GM18519 (cell line): ENCODE results near the gene RBM19.

Source experiments
- ATAC-seq: cut with Tn5 transposase; IDR thresholded peaks from one replicate; pipeline ENCODE4 v1.9.1; 2021; ENCODE audit warnings: mild to moderate bottlenecking, moderate library complexity; ENCODE audit not compliant: unreplicated experiment, low FRiP score

Gene RBM19

GRCh38 chr12:113861708-113862312 is 104.3 kb downstream of the RBM19 start:
- no peak for ATAC-seq

- no peak for ATAC-seq
Measured at GRCh38 chr12:113860950-113861349, 105.2 kb downstream of the RBM19 start.

DNA sequence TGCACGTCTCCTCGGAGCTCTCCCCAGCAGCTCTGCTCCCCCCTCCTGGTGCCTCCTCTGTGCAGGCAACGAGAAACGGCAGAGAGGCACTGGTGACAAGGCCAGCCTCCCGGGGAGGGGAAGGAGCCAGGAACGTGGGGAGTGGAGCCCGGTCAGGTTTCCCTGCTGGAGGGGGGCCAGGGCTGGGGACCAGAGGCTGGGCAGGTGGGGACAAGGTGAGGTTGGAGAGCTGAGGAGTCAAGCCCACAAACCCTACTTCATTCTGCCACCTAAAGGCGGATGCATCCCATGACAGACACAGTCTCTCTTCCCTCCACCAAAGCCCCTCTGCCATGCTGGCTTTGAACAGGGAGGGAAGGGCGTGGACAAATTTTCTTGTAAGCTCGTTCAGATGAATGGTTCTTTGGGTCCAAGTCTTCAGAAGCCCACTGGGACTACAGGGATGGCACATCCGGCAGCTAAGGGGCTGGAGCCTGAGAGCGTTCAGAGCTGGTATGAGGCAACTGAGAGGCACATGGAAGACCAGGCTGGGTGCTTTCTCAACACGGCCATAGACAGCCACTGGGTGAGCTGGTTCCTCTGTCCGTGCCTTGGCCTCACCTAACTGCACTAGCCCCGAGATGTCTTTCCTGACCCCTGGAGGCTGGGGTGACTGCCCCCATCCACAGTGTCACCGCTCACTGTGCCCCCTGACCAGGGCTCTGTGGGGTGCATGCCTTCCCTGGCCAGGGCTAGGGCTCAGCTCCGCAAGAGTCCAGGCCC is 105.9 kb downstream of the RBM19 start:
- no peak for ATAC-seq

DNA sequence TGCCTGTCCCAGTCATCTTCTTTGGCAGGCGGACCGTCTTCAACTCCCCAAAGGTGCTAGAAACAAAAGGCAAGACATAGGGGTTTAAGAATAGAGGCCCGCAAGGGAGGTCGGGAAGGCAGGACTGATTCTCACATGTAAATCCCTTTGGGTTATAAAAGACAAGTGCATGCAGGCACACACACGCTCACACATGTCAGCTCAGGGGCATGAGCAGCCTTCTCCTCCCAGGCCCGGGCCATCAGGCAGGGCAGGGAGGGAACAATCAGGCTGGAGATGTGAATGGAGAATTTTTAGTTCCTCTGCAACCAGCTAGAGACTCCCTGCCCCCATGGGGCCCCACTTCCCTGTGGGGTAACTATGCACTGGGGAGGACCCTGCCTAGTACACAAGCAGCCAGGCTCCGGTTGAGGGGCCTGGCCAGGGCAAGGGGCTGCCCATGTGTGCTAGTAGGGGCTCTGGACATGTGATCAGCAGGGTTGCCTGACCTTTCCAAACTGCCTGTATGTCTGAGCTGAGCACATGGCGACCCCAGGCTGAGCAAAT is 107.2 kb downstream of the RBM19 start:
- no peak for ATAC-seq

DNA sequence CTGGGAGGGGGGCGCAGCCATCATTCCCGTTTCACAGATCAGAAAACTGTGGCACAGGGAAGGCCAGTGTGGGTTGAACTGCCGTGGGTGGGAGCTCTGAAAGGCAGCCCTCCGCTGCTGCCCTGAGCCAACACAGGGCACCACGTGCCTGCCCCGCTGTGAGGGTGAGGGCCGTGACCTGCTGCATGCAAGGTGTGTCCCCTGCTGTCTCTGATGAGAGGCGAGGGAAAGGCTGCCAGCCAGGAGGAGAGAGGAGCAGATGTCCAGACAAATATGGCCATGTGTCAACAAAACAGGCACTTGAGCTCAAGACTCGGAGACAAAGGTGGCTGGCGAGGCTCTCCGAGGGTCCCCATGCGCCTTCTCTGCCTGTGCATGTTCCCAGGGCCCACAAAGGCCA is 108.8 kb downstream of the RBM19 start:
- no peak for ATAC-seq

DNA sequence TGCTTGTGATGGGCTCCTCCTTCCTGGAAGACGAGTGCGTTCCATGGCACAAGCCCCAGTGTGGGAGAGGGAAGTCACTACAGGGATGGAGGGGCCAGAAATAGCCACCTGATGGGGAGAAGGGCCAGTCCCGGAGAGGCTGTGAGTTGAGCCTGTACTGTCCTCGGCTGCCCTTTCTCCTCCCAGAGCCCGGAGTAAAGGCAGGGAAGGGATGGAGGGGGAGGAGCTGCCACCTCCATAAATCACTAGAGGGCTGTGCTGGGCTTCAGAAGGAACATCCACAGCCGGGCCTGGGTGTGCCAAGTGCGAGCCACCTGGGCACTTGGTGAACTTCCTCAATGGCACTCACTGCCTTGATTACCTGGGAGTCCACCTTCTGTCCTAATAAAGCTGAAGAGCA is 110.1 kb downstream of the RBM19 start:
- ATAC-seq = no peak

DNA sequence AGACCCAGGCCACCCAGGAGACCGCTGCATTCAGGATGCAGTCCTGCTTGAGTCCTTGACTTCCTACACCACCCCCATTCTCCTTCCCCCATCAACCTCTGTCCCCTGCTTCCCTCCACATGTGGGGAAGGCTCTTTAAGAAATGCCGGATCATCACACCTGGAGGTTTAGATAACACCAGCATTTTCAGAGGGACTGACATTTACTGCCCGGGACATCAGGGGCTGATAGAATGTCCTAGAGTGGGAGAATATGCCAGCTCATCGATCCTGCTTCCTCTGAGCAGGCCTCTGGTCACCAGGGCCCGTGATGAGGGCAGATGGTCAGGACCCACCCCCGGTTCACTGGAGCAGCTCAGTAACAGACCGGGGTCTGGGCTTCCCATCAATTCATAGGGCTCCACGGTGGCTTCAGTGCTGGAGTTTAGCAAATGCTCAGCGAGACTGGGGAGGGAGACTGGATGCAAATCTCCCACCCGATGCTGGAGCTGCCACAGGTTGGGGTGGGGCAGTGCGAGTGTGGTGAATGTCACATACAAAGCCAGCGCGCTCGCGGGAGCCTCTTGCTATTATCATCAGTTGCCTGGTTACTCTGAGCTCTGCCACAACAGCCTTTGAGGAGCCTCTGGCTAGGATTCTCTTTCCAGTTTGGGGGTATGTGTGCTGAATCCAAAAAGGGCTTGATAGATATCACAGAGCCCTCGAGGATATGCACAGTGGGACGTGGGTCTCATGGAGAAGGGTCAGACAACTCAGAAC is 111.6 kb downstream of the RBM19 start:
- no peak for ATAC-seq

DNA sequence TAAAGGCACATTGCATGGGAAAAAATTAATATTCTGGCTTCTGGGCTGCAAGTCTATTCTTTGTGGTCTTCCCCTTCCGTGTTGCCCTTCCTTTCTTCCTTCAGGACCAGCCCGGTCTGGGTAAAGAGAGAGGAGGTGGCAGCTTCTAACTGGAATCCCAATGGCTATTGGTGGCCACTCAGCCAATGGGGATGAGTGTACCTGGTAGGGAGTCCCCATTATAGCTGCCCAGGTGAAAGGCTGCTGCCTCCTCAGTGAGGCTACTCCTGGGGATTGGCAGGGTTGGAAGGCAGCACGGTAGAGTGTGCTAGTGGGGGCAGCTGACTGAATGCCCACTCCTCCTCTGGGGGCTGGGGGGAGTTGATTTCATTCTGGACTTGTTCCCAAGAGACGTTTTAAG is 112.6 kb downstream of the RBM19 start:
- no peak for ATAC-seq

DNA sequence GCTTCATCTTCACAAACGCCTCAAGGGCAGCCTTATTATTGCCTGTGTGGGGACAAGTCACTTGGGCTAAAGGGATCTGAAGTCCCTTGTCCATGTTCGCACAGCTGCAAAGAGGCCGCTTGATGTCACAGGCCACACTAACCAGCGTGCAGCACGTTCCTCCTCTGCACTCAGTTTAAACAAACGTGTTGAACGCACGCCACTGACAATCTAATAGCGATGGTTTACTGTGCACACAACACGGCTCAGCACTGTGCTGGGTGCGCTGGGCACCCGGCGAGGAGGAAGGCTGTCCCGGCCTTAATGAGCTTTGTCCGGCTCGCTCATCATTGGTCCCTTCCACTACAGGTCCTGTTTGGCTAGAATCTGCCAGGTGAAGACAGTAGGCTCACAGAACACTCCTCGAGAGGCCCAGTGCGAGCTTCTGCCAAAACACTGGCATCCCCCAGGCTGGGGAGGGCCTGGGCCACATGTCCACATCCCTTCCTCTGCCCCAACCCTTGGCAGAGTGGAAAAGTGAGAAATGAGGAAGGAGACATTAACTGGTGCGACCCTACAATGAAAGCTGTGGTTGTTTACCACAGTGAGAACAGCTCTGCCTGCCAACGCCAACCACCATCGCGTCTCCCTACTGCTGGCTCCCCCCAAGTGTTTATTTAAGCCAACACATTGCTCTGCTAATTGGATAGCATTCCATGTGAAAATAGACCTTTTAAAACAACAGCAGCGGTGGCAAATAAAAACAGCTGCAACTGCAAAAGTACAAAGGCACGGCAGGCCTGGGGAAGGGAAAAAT is 113.2 kb downstream of the RBM19 start:
- ATAC-seq = no peak

DNA sequence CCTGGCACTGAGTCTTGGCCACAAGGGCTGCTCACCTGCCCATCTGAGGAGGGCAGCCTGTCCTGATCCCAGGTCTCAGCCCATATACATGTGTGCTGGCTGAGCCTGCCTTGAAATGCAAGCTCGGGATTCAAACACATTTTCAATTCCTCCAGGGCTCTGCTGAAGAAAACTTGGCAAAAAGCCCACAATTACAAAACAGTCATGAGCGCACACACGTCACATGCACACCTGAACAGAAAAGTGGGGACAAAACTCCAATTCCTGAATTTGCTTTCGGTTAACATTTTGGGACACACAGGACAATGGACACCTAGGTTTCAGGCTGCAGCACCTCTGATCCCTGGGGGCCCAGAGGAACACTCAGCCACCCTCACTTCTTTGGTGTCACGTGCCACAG is 113.9 kb downstream of the RBM19 start:
- ATAC-seq = no peak

DNA sequence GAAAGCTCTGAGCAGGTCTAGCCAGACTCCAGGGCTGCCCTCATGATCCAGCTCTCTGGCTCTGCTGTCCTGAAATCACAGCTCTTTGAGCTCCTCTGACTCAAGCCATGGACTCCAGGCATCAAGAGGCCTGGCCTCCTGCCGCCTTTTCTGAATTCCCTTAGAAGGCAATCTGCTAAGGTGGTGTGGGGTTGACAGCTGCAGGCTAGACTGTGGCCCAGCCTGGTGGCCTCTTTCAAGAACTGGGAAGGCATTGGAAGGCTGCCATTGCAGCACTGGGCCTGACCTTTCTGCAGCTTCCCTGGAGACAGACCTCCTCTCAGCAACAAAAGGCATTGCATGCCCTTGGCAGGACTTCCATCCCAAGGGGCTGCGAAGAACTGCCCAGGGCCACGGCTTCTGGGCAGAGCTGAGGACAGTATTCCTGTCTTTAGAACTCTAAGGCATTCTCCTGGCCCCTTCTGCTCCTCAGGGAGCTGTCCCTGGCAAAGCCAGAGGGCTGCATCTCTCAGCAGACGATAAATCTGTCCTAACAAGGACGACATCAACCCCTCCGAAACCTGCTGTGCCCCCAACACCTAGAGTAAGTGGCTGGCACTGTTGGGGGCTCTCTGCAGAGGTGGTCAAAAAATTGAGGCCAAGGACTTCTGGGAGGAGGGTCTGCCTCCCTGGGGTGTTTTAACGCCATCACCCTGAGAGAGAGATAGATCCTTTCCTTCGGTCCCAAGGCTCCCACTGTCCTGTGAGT is 115.6 kb downstream of the RBM19 start:
- ATAC-seq = no peak

DNA sequence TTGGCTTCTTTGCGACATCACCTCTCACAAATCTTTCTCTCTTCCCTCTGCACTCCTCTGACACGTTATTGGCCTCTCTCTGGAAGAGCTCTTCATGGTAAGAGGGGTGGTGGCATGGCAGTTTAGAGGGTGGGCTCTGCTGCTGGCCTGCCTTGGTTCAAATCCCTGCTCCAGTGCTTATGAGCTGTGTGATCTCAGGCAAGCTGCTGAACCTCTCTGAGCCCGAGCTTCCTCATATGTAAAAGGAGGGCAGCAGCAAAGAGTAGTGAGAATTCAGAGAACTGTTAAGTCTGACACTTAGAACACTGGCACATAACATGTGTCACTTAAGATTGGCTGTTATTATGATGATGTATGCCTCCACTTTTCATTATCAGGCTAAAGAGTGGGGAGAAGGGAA is 118.3 kb downstream of the RBM19 start:
- ATAC-seq = no peak

GRCh38 chr12:113846883-113847755 is 119.0 kb downstream of the RBM19 start:
- no peak for ATAC-seq

DNA sequence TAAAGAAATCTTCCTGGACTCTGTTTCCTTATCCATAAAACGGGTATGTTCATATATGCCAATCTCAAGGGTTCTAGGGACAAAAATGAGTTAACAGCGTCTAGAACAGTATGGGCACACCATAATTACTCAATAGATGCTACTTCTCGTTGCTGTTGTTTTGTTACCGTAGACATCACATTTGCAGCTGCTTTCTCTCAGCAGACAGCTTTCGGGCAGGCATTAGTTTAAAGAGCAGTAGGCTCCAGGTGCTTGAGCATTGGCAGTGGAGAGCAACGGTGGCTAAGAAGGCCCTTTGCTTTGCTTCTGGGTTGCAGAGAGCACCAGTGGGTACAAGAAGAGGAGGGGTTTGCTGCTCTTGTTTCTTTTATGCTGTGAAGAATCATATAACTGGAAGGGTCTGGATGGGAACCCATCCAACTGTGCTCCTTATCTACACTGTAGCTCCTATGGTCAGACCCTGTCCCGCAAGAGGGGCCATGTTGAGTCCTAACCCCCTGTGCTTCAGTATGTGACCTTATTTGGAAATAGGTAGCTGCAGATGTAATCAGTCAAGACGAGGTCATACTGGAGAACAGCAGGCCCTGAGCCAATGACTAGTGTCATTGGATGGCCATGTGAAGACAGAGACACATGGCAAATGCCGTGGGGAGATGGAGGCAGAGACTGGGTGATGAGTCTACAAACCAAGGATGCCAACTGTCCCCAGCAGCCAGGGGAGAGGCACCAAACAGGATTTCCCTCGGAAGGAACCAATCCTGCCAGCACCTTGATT is 120.0 kb downstream of the RBM19 start:
- no peak for ATAC-seq

DNA sequence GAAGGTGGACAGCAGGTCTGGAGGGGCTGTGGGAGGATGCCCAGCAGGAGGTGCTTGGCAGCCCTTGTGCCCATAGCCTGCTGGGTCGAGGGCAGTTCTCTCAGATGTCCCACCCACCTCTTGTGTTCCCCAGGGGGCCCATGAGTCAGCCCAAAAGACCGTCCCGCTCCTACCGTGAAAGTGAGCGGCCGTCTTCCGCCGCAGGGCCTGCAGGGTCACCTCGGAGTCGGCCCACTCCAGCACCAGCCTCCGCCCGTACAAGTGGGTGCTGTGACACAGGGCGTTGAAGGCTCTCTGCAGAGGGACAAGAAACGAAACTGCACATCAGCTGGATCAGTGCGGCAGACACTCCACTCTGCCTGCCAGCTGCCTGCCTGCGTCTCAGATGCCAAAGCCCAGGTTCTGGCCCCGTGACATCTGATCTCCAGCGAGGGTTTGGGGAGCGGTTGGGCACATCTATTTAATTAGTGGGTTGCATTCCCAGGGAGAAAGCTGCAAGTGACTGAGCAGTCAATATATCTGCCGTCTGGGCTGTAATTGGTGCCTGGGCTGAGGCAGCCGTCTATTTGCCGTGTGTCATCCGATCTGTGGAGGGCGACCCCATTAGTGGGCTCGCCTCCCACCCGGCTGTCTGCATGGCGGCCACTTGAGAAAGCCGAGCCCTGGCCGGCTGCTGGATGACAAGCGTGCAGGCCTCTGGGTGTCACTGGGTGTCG is 121.5 kb downstream of the RBM19 start:
- ATAC-seq = no peak

GRCh38 chr12:113842699-113843098 is 123.4 kb downstream of the RBM19 start:
- no peak for ATAC-seq

GRCh38 chr12:113841786-113842185 is 124.3 kb downstream of the RBM19 start:
- ATAC-seq = no peak
